ENCODE results near the gene ONECUT3.

- TF ChIP-seq POLR2A (IDR thresholded peaks at IDR 0.05; ENCODE audit: low read depth, low read length) (no peak), TAF1 (IDR thresholded peaks at IDR 0.05; ENCODE audit: borderline replicate concordance, low read depth, low read length) (no peak), POLR2AphosphoS5 (IDR thresholded peaks at IDR 0.05; ENCODE audit: low read depth, low read length) (no peak)
These were observed 56.4 kb downstream of the ONECUT3 start for GRCh38 chr19:1809678-1810077.

Measured in GM12892 (cell line).